ENCODE data around the gene WDR46.

GRCh38 chr6:33237741-33238140, 51.3 kb downstream of the WDR46 start:
- TF ChIP-seq CTCF (IDR thresholded peaks at IDR 0.05): no peak
- no peak for TF ChIP-seq POLR2A (IDR thresholded peaks at IDR 0.05)
- TF ChIP-seq EP300 (IDR thresholded peaks at IDR 0.05): no peak

Data from ovary (tissue), 3 donors.